Stimulated activated CD4-positive, alpha-beta T cell treated with anti-CD3 and anti-CD28 coated beads, Interleukin-4, amount 100 ng/mL, for 4 hours (primary cell): ENCODE measurements around the gene STRIP2.
"Not testable (repeated sequence)": the region's sequence is repeated elsewhere in the genome, so short reads cannot be mapped to it uniquely, and the experiment has no call there.

Source experiments
- DNase-seq, 2 experiments: peaks; one replicate each; pipeline ENCODE4 v3.0.0-alpha.2; 2020

STRIP2 gene

GRCh38 chr7:129497156-129497555 lies 62.9 kb downstream of the STRIP2 start:
- no peak for DNase-seq

DNA sequence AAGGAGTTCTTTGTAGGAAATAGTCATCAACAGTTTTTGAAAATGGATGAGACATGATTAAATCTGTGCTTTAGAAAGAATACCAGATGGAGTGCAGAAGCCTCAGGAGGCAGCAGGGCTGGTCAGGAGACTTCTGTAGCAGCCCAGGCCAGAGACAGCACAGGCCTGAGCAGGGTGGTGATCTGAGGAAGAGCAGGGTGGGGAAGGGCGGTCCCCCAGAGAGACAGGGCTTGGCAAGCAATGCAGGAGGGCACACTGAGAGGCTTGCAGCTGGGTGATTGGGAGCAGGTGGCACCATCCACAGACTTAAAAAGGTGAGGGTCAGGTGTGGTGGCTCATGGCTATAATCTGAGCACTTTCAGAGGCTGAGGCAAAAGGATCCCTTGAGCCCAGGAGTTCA lies 63.8 kb downstream of the STRIP2 start:
- DNase-seq: no peak

- no peak for DNase-seq
These were observed 65.8 kb downstream of the STRIP2 start for GRCh38 chr7:129499999-129500398.

DNA sequence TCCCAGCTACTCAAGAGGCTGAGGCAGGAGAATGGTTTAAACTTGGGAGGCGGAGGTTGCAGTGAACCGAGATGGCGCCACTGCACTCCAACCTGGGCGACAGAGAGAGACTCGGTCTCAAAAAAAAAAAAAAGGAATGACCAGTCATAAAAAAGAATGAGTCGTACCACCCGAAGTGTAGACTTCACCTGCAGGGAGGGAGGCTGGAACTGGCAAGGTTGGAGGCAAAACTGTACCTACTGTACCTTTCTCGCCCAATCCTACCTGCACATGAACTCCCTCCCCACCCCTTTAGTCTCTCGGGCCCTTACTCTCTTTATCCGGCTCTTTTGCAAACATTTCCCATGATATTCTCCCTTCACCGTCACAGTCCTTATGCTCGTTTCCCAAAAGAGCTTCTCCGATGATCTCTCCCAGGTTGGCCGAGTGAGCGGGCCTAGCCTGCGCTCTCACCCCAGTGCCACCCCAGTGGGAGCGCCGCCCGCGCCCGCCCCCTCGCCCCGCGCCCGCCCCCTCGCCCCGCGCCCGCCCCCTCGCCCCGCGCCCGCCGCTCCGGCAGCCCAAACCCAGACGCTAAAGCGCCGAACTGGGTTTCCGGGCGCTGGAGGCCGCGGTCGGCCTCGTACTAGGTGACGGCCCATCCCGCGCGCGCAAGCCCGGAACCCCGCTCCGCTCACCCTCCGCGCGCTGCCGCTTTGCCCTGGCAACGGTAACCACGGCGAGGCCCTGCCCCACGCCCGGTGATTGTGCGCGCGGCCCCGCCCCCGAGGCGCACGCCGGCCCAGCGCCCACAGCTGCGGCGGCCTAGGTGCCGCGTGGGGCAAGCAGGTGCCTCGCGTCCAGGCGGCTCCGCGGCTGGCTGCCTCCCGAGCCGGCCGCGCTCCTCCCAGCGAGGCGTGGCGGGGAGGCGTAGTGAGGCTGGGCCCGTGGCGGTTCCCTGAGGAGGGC lies 67.8 kb downstream of the STRIP2 start, which contains the start of gene SMKR1:
SMKR1 (plus strand) TSS at position 772 of the 948 bp plus-strand sequence. CDS start 294 bp downstream, outside the sequence.
- peak; percentile 91 to 93 for DNase-seq

DNA sequence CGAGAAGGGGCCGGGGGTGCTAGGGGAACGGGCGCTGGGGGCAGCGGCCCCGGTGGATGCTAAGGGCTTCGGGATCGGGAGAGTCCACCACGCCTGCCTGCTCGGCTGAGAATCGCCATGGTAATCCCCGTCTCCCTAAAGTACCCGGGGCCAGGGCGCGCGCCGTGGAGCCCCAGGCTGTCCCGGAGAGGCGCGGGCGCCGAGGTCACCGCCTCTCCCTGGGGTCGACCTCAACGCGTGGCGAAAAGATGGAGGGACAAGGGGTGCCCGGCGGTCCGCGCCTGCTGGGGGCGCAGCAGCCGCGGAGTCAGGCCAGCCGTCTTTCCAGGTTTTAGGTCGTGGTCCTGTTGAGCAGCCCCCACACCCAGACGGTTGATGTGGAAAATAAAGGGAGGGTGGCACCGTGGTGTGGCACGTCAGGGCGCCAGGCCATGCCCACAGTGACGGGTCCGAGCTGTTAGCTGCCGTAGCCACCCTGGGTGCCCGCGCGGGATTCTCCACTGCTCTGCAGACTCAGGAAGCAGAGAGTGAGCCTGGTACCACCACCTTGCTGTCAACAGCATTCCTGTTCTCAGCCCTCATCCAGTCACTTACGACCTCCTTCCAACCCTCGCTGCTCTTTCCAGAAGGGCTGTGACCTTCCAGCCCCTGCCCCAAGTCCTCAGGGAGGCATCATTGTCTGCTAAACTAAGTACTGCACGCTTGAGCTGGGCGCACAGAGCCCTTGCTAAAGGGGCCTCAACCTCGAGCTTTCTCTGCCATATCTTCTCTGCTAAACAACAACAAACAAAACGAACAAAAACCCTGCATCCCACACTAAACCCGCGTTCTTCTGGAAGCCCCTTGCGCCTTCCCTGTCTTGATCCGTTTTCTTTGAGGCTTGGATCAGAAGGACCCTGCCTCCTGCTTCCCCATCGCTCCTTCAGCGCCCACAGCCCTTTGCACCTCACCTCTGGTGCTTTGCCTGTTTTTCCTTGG lies 68.8 kb downstream of the STRIP2 start:
- peak in 1 of 2 experiments; percentile 16 for DNase-seq

GRCh38 chr7:129503725-129504124 lies 69.5 kb downstream of the STRIP2 start:
- DNase-seq: no peak

GRCh38 chr7:129512192-129512591 lies 78.0 kb downstream of the STRIP2 start:
- DNase-seq: no peak

DNA sequence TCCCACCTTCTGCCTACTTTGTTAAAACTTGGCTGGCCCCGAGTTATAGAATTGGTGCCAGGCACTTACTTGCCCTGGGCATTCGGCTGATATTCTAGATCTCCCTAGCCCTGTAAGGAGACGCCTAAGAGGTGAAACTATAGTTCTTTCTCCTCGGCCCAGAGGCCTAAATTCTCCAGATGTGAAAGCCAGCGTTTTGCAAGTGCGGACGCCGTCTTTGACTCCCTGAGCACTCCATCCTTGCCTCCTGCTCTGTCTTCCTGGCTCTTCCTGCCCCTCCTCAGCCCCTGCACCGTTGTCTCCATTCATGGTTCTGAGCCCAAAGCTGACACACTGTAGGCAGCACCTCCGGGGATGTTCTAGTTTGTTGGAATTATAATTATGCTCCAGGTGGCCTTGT lies 79.3 kb downstream of the STRIP2 start:
- DNase-seq: no peak

DNA sequence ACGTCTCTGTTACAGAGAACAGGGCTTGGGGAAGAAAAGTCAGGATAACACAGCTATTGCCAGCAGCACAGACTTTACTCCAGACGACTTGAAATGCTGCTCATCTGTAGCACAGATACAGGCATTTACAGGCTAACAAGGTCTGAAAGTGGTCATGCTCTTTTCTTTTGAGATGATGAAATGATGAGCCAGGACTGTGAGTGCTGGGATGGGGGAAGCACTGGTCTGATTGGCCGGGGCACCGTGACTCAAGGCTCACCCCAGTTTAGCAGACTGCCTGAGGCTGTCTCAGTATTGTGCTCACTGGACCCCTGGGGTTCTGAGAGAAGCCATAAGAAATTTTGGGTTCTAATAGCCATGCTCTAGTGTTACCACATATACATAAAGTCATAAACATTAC lies 80.5 kb downstream of the STRIP2 start:
- no peak for DNase-seq

GRCh38 chr7:129515381-129515780 lies 81.1 kb downstream of the STRIP2 start:
- DNase-seq: no peak

DNA sequence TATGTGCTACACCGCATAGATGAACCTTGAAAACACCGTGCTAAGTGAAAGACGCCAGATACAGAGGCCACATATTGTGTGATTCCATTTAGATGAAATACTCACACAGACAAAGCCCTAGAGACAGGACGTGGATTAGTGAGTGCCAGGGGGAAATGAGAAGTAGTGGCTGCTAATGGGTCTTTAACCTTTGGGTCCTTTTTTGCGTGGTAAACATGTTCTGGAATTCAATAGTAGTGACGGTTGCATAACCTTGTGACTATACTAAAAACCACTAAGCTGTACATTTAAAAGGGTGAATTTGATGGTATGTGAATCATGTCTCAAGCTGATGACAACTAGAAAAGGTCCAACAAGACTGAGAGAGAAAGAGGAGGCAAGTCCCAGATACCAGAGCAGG lies 83.7 kb downstream of the STRIP2 start:
- DNase-seq: no peak

DNA sequence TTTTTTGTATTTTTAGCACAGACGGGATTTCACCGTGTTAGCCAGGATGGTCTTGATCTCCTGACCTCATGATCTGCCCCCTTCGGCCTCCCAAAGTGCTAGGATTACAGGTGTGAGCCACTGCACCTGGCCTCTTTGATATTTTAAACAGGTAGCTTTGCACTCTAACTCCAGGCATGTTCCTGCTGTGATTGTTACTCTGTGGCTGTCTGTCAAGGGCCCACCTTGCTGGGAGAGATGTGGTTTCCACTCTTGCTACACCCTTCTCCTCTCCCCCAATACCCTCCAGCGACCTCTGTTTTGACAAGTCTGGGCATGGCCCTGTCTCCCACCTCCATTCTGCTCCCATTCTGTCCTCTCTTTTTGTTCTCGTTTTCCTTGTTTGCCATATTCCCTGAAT lies 85.2 kb downstream of the STRIP2 start:
- no peak for DNase-seq

DNA sequence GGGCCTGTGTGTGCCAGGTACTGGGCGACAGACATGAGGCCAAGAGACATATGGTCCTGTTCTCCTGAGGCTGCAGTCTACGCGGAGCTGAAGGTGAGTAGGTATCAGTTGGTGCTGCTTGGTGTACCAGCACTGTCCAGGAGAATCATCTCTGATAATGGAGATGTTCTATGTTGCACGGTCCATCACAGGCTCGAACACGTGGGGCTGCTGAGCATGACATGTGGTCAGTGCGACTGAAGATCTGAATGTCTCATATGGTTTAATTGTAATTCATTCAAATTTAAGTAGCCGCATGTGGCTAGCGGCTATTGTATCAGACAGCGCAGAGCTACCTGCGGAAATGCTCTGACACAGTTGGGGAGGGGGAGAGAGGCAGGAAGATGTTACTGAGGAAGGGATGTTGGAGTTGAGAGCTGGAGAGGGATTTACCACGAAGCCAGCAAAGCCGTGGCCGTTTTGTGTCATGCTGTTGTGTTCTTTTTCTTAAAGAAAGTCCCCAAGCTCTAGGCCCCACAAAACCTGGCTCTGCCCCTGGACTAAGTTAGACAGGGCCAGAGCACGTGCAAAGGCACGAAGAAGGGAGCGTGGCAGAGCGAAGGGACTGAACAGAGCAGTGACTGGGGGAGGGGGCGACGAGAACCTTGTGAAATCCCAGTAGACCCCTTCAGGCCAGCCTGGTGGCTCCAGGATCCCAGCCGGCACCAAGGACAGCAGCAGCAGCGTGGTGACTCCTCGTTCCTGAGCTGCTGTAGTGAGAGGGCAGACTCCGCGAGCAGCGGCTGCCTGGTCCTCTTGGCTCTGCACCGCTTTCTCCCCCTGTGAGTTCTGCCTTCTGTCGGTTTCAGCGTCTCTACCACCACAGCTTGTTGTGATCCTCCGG lies 88.1 kb downstream of the STRIP2 start:
- no peak for DNase-seq

- DNase-seq: no peak
These were observed 88.7 kb downstream of the STRIP2 start for GRCh38 chr7:129522971-129523340.

DNA sequence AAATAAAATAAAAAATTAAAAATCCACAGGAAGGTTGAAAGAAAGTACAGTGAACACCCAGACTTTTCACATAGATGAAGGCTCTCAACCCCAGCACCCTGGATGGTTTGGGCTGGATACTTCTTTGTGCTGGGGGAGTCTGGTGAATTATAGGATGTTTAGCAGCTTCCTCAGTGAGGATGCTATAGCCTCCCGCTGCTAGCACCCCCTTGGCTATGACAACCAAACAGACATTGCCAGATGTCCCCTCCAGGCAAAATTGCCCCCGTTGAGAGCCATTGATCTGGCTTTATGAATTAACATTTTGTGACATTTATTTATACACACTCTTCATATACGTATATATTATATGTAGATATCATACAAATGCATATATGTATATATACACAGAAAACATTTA lies 89.7 kb downstream of the STRIP2 start:
- no peak for DNase-seq

GRCh38 chr7:129524405-129524804 lies 90.2 kb downstream of the STRIP2 start:
- DNase-seq: not testable (repeated sequence)

- no peak for DNase-seq
These were observed 91.1 kb downstream of the STRIP2 start for GRCh38 chr7:129525225-129525862.

GRCh38 chr7:129529643-129530042 lies 95.4 kb downstream of the STRIP2 start:
- DNase-seq: no peak

DNA sequence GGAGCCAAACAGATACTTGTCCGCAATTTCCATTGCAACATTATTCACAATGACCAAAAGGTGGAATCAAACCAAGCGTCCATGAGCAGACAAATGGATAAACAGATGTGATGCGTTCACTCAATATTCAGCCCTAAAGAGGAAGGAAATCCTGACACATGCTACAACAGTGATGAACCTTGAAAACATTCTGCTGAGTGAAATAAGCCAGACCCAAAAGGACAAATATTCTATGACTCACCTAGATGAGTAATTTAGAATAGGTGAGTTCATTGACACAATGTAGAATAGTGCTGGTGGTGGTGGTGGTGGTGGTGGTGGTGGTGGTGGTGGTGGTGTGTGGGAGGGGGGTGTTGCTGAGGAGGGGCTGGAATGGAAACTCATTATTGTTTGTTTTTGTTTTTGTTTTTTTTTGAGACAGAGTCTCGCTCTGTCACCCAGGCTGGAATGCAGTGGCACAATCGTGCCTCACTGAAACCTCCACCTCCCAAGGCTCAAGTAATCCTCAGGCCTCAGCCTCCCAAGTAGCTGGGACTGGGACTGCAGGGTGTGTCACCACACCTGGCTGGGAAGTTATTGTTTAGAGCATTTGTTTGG lies 96.7 kb downstream of the STRIP2 start:
- peak; percentile 29 to 32 for DNase-seq

GRCh38 chr7:129531721-129532120 lies 97.5 kb downstream of the STRIP2 start:
- DNase-seq: no peak

GRCh38 chr7:129532375-129532774 lies 98.1 kb downstream of the STRIP2 start:
- no peak for DNase-seq
